KMS-11 (cell line): ENCODE measurements around the gene PBRM1.

ENCODE experiments used
- H2AFZ ChIP-seq: fragments of 200-600 bp; sonication (generic); 2 replicates; pipeline ENCODE4 v1.6.1; 2016; ENCODE audit warnings: antibody characterized with exemption, mixed run types, low read depth
- H3K27ac ChIP-seq: fragments of 200-600 bp; sonication (generic); 2 replicates; pipeline ENCODE4 v1.6.1; 2016; ENCODE audit warnings: mild to moderate bottlenecking, mixed run types
- H3K27me3 ChIP-seq: fragments of 200-600 bp; sonication (generic); 2 replicates; pipeline ENCODE4 v1.6.1; 2017; ENCODE audit warnings: mild to moderate bottlenecking, low read depth, mixed run types, moderate library complexity; ENCODE audit not compliant: insufficient read depth
- H3K36me3 ChIP-seq: fragments of 200-600 bp; sonication (generic); 2 replicates; pipeline ENCODE4 v1.6.1; 2017; ENCODE audit warnings: mild to moderate bottlenecking, mixed run types; ENCODE audit not compliant: insufficient read depth
- H3K4me1 ChIP-seq: fragments of 200-600 bp; sonication (generic); 2 replicates; pipeline ENCODE4 v1.6.1; 2016; ENCODE audit warnings: mild to moderate bottlenecking, low read depth, mixed run types; ENCODE audit not compliant: poor library complexity, severe bottlenecking
- H3K4me2 ChIP-seq: fragments of 200-600 bp; sonication (generic); 2 replicates; pipeline ENCODE4 v1.7.0; 2016; ENCODE audit warnings: mild to moderate bottlenecking, mixed run types
- H3K4me3 ChIP-seq: fragments of 200-600 bp; sonication (generic); IDR thresholded peaks from 2 replicates; pipeline ENCODE4 v1.6.1; 2017; ENCODE audit warnings: low read depth, low read length, mixed read lengths; ENCODE audit not compliant: insufficient read depth
- H3K79me2 ChIP-seq: fragments of 200-600 bp; sonication (generic); 2 replicates; pipeline ENCODE4 v1.6.1; 2016; ENCODE audit warnings: low read depth, mixed run types; ENCODE audit not compliant: insufficient read depth
- H3K9ac ChIP-seq: fragments of 200-600 bp; sonication (generic); 2 replicates; pipeline ENCODE4 v1.6.1; 2016; ENCODE audit warnings: mild to moderate bottlenecking, mixed run types
- H4K20me1 ChIP-seq: fragments of 200-600 bp; sonication (generic); 2 replicates; pipeline ENCODE4 v1.6.1; 2016; ENCODE audit warnings: mild to moderate bottlenecking, mixed run types; ENCODE audit not compliant: insufficient read depth
- TF ChIP-seq, protein P1 (sequence below): fragments of 200-600 bp; sonication (generic); conservative IDR thresholded peaks from 2 replicates; pipeline ENCODE4 v1.6.1; 2017; ENCODE audit warnings: low read depth, mild to moderate bottlenecking, antibody characterized with exemption, low read length, moderate library complexity, mixed read lengths

Gene PBRM1

DNA sequence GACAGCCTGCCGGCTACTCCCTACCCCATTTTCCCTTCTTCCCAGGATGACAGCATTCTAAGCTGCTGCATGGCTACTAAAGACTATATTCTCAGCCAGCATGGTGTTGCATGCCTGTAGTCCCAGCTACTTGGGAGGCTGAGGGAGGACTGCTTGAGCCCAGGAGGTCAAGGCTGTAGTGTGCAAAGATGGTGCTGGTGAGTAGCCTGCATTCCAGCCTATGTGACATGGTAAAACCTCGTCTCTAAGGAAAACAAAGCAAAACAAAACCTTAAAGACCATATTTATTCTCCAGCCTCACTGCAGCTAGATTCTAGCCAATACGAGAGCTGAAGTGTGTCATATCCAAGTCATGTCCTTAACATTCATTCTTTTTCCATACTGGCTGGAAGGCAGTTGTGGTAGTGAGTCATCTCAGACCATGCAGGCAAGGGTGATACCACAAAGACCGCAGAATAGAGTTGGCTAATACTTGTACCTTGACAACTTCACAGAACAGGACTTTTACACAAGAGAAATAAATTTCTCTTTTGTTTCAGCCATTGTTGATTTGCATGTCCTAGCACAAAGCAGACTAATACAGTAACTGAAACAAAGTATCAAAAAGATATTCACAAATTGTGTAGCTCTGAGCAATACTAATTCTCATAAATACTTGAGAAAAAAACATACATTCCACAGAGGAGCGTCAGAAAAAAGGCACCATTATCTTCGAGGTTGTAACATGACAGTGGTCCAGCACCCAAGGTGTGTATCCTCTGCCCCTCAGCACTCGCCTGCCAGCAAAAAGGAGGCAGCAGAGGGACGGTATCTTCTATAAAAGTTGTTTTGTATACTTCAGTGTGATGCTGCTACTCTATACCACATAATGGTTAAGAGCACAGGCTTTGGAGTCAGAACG is 14.8 kb downstream of the PBRM1 start:
- Histone ChIP-seq H3K4me2 (peak overlapping the region; percentile 39), H3K4me1 (peaks cover 31% of the 10 kb centered on the region), H3K79me2 (no peaks in the 10 kb centered on the region), H4K20me1 (no peaks in the 10 kb centered on the region), H3K4me3 (no peak overlapping the region), H3K27ac (peak overlapping the region; percentile 63), H2AFZ (no peak overlapping the region), H3K9ac (peak overlapping the region; percentile 19; the same call in 1 of the 2 replicates), H3K27me3 (no peaks in the 10 kb centered on the region), H3K36me3 (no peaks in the 10 kb centered on the region)
- TF ChIP-seq, protein P1, sequence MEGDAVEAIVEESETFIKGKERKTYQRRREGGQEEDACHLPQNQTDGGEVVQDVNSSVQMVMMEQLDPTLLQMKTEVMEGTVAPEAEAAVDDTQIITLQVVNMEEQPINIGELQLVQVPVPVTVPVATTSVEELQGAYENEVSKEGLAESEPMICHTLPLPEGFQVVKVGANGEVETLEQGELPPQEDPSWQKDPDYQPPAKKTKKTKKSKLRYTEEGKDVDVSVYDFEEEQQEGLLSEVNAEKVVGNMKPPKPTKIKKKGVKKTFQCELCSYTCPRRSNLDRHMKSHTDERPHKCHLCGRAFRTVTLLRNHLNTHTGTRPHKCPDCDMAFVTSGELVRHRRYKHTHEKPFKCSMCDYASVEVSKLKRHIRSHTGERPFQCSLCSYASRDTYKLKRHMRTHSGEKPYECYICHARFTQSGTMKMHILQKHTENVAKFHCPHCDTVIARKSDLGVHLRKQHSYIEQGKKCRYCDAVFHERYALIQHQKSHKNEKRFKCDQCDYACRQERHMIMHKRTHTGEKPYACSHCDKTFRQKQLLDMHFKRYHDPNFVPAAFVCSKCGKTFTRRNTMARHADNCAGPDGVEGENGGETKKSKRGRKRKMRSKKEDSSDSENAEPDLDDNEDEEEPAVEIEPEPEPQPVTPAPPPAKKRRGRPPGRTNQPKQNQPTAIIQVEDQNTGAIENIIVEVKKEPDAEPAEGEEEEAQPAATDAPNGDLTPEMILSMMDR: no peak

DNA sequence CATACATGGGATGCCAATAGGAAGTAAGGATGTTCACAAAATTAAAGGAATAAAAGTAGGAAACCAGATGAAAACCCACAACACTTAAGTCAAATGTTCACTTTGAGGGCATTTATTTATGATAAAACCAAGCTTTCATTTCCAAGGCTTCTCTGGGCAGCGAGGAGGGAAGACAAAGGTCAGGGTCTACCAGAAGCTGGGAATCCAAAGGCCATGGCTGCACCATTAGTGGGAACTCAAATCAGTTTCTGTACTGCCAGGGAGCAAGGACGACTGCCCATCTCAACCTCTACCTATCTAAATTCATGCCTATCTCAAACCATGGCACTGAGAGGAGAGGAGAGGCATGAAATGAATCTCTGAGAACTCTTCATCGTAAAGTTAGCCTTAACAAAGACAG is 22.6 kb downstream of the PBRM1 start:
- Histone ChIP-seq H3K4me1 (no peaks in the 10 kb centered on the region), H3K36me3 (no peaks in the 10 kb centered on the region), H3K4me3 (no peak overlapping the region), H3K27me3 (no peaks in the 10 kb centered on the region), H3K9ac (no peak overlapping the region), H4K20me1 (no peaks in the 10 kb centered on the region), H3K27ac (no peak overlapping the region), H3K4me2 (no peak overlapping the region), H2AFZ (no peak overlapping the region), H3K79me2 (no peaks in the 10 kb centered on the region)
- TF ChIP-seq, protein P1: no peak

DNA sequence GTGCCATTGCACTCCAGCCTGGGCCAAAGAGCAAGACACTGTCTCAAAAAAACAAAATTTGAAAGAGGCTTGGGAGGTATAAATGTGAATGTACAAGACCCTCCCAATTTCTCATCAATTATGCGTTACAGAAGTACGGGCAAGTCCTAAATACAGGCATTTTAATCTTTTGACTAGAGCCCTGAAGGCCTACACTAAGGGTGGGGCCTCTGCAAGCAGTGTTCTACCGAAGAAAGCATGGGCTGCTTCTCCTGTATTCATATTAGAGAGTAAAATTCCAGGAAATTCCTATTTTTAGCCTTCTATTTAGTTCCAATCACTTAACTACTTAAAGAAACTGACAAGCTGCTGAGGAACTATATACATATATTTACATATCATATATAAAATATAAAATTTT is 25.7 kb downstream of the PBRM1 start:
- Histone ChIP-seq H3K36me3 (no peaks in the 10 kb centered on the region), H3K27ac (no peak overlapping the region)
- TF ChIP-seq, protein P1: no peak

DNA sequence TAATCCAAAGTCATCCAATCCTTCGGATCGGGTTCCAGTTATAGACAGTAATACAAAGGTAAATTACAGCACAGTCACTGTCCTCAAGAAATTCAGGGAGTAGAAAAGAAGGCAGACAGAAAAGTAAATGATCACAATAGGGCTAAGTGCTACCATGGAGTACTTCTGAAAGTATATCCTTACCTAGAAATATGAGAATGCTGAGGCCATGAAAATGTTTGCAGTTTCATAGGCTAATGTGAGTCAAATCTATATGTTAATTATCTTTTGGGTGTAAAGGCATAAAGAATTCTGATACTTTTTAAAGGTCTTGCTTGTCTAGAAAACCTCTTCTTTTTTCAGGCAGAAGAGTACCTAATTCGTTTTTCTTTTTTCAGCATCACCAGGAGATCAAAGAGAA is 29.8 kb downstream of the PBRM1 start:
- H3K4me2 ChIP-seq: no peak overlapping the region
- no peaks in the 10 kb centered on the region for H3K79me2 ChIP-seq
- TF ChIP-seq, protein P1: no peak
- H3K4me1 ChIP-seq: peaks cover 13% of the 10 kb centered on the region
- no peak overlapping the region for H3K4me3 ChIP-seq
- H3K27ac ChIP-seq: no peak overlapping the region
- H3K27me3 ChIP-seq: no peaks in the 10 kb centered on the region
- H4K20me1 ChIP-seq: no peaks in the 10 kb centered on the region
- H2AFZ ChIP-seq: no peak overlapping the region
- H3K36me3 ChIP-seq: no peaks in the 10 kb centered on the region
- H3K9ac ChIP-seq: no peak overlapping the region

More for the DNA sequence above, 25.7 kb downstream of the PBRM1 start:
- H3K4me1 ChIP-seq: peaks cover 13% of the 10 kb centered on the region
- no peak overlapping the region for H3K9ac ChIP-seq
- H3K4me3 ChIP-seq: no peak overlapping the region
- no peak overlapping the region for H2AFZ ChIP-seq
- no peak overlapping the region for H3K4me2 ChIP-seq
- no peaks in the 10 kb centered on the region for H4K20me1 ChIP-seq
- no peaks in the 10 kb centered on the region for H3K27me3 ChIP-seq
- no peaks in the 10 kb centered on the region for H3K79me2 ChIP-seq
